OCI-M2 (cell line): ENCODE results near the gene ZNF358.

Source experiments
- DNase-seq: peaks from one replicate; lab custom pipeline; 2025; ENCODE audit not compliant: unreplicated experiment; lab: John Stamatoyannopoulos, UW

The ZNF358 gene

DNA sequence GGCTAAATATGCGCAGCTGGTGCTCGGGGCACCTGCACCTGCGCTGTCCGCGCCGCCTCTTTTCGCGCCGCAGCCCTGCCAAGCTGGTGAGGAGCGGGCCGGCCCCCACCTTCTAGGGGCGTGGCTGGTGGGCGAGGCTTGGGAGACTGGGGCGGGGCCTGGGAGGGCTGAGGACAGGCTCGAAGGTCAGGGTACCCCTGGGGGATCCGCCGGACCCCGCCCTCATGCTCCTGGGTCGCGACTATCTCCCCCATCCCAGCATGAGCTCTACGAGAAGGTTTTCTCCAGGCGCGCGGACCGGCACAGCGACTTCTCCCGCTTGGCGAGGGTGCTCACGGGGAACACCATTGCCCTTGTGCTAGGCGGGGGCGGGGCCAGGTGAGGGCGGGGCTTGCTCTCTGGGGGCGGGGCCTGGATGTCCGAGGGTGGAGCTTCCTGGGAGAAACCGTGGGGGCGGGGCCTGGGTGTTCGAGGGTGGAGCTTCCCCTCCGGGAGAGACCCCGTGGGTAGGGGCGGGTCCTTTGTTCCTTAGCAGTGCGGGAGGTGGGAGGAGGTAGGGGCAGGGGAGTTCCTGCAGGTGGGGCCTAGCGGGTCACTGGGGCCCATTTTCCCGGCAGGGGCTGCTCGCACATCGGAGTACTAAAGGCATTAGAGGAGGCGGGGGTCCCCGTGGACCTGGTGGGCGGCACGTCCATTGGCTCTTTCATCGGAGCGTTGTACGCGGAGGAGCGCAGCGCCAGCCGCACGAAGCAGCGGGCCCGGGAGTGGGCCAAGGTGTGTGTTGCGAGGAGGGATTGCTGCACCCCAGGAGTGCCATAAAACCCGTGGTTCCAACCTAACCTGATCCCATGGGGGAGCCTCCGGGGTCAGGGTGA lies 39.3 kb downstream of the ZNF358 start:
- DNase-seq, result no peak

DNA sequence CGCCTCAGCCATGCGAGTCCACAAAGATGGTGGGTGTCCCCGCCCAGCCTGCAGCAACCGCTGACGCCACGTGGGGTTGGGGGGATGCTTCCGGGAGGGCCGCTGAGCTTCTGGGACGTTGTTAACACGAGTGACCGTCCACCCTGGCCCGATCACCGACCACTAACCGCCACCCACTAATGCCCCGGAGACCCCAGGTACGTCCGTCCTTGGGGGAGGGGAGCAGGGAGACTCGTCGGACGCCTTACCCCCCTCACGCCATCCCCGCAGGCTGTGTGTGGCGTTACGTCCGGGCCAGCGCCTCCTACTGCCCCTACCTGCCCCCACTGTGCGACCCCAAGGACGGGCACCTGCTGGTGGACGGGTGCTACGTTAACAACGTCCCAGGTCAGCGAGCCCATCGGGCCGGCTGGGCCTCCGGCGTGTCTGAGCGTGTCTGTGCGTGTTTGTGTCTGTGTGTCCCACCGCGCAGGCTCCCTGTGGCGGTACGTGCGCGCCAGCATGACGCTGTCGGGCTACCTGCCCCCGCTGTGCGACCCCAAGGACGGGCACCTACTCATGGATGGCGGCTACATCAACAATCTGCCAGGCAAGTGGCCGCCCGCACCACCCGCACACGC lies 40.9 kb downstream of the ZNF358 start:
- no peak for DNase-seq

DNA sequence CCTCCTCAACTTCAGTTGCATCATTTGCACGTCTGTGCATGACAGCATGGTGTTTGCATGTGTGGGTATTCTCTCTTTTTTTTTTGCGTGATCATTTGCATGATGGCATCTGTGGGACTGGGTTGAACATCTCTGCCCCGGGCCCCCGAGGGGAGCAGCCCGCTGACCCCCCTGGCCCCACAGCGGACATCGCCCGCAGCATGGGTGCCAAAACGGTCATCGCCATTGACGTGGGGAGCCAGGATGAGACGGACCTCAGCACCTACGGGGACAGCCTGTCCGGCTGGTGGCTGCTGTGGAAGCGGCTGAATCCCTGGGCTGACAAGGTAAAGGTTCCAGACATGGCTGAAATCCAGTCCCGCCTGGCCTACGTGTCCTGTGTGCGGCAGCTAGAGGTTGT lies 42.8 kb downstream of the ZNF358 start:
- no peak for DNase-seq

DNA sequence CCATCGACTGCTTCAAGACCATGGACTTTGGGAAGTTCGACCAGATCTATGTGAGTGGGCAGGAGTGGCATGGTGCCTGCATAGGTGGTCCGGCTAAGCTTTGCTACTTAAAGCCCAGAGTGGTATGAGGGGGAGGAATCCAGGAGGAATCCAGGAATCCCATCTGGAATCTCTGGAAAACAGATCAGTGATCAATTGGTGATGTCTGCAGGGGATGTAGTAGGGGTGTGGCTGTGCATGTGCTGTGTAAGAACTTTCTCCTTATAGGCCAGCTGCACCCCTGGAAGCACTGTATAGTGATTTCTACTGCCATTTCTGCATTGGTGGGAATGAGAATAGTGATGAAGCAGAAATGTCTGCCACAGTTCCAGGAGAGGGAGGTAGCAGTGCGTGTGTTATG lies 43.2 kb downstream of the ZNF358 start:
- no peak for DNase-seq

DNA sequence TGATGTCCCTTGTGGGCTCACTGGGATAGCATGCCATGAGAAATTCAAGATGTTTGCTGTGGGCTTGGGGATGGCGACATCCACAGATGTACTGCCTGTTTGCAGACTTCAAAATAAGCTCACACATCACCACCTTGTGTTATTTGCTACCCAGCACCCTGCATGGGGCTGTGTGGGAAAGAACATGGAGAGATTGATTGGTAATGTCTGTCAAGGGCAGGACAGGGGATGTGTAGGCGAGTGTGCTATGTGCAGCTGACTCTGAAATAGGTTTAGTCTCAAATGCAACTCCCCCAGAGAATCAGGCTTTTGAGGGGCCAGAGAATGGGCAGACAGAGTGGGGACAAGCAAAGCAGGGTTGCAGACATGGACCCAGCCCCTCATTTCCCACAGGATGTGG lies 44.4 kb downstream of the ZNF358 start:
- no peak for DNase-seq

DNA sequence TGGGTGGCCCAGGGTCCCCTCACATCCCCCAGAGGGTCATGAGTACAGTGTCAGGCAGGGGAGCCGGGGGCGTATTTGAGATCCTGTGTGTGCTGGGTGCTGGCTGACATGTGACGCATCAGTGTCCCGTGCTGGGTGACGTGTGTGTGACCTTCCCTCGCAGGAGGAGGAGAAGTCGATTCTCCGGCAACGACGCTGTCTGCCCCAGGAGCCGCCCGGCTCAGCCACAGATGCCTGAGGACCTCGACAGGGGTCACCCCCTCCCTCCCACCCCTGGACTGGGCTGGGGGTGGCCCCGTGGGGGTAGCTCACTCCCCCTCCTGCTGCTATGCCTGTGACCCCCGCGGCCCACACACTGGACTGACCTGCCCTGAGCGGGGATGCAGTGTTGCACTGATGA lies 45.4 kb downstream of the ZNF358 start:
- no peak for DNase-seq

DNA sequence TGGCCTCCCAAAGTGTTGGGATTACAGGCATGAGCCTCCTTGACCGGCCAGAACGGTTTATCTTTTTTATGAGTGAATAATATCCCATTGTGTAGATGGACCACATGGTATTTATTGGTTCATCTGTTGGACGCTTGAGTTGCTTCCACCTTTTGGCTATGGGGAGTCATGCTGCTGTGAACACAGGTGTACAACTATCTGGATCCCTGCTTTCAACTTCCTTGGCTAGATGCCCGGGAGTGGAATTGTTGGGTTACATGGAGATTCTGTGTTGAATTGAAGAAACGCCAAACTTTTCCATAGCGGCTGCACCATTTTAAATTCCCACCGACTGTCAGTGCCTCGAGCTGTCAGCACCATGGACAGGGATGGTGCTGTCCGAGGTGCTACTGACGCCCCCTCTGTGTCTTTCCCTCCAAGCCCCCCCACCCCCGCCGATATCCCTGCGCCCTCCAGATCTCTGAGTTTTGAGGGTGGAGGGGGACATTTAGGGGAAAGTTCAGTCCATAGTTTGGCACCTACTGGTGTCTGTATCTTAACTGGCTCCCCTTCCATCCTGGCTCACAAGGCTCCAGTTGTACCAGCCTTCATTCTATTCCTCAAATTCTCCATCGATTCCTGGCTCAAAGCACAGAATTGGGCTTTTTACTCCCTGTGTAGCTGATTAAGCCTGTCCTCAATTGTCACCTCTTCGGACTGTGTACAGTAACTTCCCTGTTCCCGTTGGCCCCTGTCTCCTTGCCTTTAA lies 46.9 kb downstream of the ZNF358 start:
- DNase-seq, result no peak

DNA sequence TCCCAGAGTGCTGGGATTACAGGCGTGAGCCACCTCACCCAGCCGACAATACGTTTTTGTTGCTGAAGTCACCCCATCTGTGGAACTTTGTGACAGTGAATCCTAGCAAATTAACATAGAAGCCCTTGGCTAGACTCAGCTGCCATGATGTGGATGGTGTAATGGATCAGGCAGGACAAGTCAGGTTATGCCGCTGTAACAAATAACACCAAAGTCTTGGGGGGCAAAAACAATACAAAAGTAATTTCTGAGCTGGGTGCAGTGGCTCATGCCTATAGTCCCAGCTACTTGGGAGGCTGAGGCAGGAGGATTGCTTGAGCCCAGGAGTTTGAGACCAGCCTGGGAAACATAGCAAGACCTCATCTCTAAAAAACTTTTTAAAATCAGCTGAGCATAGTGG lies 49.0 kb downstream of the ZNF358 start:
- DNase-seq, result no peak

DNA sequence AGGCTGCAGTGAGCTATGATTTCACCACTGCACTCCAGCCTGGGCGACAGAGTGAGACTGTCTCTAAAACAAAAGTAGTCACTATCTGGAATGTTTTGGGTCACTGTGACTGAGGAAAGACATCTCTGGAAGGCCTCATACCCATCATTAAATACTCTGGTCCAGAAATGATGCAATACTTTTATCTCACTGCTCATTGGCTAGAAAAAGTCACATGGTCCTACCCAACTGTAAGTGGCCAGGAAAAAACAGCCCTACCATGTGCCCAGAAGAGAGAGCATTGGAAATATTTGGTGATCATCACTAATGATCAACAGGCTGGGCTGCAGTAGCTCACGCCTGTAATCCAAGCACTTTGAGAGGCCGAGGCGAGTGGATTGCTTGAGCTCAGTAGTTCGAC lies 49.4 kb downstream of the ZNF358 start:
- DNase-seq, result no peak
